H1 (cell line): ENCODE results near the gene USP37. TPM values are rescaled to one million over a fixed set of nuclear protein-coding genes. Genes with fewer than 3 reads are reported as not detected.

Experiments
- TBP ChIP-seq: IDR thresholded peaks from 2 replicates; pipeline ENCODE4 v1.6.1; 2011; ENCODE audit warnings: low read depth, low read length, improper control_type of control experiment
- polyA plus RNA-seq, 7 experiments: library from polyadenylated mRNA; depleted of rRNA in 3 of 7; stranded (reverse) in 5 of 7; unstranded in 2 of 7; fragments of >200 nt in 5 of 7; fragments of 200-250 nt in 2 of 7; gene quantifications; 1 replicate in 5 of 7; 2 replicates in 1 of 7; 4 replicates in 1 of 7; pipeline versions ENCODE4 v1.2.1 to v1.2.3, GENCODE V29; 2011 to 2013; ENCODE audit warnings: missing spikeins in 2 of 7, mixed read lengths in 2 of 7
- total RNA-seq: library from RNA; stranded (reverse); fragmentation: NEBNext Ultra II Directional; extraction: Animal tissue kit (Norgen Biotek cat#: 25700); gene quantifications from 2 replicates; pipeline ENCODE4 v1.2.1, GENCODE V29; 2021
- TF ChIP-seq, protein P1 (sequence below): IDR thresholded peaks from 2 replicates; pipeline ENCODE4 v1.6.1; 2011; ENCODE audit warnings: low read length, improper control_type of control experiment

Gene USP37
- total and polyA plus RNA-seq, 2 of the 8 experiments (the other 6 are each of a cell fraction or from before 2014, with no cell fraction given), result 3.8 to 29.1 TPM

- TF ChIP-seq, protein P1, sequence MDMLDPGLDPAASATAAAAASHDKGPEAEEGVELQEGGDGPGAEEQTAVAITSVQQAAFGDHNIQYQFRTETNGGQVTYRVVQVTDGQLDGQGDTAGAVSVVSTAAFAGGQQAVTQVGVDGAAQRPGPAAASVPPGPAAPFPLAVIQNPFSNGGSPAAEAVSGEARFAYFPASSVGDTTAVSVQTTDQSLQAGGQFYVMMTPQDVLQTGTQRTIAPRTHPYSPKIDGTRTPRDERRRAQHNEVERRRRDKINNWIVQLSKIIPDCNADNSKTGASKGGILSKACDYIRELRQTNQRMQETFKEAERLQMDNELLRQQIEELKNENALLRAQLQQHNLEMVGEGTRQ, result no peak
- TF ChIP-seq TBP, result no peak
- TF ChIP-seq, all 59 proteins: peak for 0
These were observed 96.2 kb downstream of the USP37 start (continued) for GRCh38 chr2:218471982-218472381.
